Stimulated activated CD4-positive, alpha-beta T cell treated with anti-CD3 and anti-CD28 coated beads, Interleukin-12 subunit alpha, Interleukin-12 subunit beta, amount 100 ng/mL, for 24 hours (primary cell): Measurements from ENCODE around the gene ALDH1L1.
A peak's percentile ranks its signal among the peaks of the same experiment; 100 is the strongest.

Source experiments
- DNase-seq, 2 experiments: peaks; one replicate each; pipeline ENCODE4 v3.0.0-alpha.2; 2020; ENCODE audit warnings: low read depth in 2 of 2

ALDH1L1 gene

DNA sequence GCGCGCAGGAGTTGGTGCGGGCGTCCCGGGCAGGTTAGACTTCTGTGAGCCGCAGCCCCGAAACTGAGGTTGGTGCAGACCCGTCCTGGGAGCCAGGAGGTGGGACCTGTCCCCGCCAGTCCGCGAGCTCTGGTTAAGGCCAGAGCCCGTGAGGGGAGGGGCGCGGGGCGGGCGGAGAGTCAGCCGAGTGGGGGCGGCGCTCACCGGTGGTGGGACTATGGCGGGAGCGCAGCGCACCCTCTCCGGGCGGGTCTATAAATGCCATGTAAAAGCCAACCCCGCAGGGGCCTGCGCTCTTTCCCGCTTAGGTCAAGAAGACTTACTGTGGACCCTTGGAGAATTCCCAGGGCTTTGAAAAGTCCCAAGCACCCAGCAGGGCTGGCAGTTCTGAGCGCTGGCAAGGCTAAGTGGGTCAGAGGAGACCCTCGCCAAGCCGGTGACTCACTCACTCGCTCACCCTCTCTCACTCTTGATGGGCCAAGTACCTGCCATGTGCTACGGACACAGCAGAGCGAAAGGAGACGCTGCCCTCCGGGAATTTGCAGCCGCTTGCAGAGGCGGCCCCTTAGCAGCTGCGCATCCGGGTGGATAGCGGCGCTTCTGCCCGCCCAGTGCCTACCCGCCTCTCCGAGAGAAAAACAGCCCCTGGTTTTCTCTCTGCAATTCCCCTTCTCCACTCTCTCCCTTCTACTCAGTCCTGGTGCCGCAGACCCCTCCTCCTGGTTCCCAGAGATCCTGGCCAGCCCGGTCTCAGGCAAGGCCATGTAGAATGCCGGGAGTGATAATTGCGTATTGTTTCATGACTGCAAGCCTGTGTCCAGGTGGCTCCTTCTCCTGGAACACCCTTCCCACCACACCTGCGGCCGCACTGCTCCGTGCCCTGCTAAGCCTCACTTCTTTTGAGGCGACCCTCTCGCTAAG is at the start of gene ALDH1L1:
Gene ALDH1L1, minus strand, starts transcription at position 110 of the 921 bp plus-strand sequence. CDS start 19,607 bp downstream, outside the sequence.
- DNase-seq: no peak

DNA sequence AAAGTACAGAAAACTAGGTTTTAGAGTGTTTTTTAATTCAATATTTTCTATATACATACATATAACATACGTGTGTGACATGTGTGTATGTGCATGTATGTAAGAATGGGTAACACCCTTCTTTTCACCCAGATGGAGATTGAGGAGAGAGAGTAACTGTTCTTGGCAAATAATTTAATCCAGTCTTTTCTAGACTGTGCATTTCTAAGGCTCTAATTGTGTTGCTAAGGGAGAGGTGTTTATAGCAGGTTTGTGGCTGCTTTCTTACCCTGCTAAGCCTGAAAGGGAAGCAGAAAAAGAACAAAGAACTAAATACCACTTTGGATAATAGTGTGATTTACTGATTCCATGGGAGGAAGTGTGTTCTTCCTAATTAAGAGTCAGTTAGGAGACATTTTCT is 46.0 kb upstream of the ALDH1L1 start:
- no peak for DNase-seq

DNA sequence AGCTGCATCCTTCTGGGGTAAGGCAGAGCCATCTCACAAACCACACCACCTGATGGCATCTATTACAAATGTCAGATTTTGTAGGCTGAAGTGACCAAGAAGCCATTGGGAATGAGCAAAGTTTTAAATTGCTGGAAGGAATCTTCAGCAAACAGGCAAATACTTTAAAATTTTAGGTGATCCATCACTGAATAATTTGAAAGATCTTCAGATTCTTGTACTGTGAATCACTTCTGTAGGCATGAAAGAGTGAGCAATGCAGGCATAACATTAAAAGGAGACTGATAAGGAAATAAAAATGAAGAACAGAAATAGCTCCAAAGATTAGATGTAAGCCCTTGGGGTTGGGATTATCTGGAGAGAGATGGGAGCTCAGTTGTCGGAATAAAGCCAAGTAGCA is 36.0 kb upstream of the ALDH1L1 start:
- no peak for DNase-seq

DNA sequence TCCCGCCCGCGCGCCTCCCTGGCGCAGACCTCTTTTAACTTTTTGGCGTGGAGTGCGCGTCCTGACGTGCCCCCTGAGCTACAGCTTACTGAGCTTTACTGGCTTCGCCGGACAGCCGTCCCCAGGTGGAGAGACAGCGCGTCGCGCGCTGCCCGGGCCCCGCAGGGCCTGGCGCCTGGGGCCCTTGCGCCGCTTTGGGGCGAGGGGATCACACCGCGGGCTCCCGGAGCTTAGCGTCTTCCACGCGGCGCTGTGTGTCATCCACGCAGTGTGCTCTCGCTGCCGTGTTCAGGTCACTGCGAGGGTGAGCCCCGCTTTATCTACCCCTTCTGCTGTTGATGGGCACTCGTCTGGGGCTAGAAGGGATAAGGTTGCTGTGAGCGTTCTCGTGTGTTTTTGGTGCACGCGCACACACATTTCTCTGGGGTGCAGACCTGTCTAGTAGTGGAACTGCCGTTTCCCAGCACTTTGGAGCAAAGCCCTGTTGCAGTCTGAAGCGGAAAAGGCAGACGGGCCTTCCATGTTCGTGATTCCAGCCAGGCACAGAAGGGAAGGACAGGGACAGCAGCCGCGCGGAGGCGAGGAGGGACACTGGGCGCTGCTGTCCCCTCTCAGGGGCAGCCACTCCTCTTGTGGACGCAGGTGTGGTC is 33.1 kb upstream of the ALDH1L1 start:
- no peak for DNase-seq

DNA sequence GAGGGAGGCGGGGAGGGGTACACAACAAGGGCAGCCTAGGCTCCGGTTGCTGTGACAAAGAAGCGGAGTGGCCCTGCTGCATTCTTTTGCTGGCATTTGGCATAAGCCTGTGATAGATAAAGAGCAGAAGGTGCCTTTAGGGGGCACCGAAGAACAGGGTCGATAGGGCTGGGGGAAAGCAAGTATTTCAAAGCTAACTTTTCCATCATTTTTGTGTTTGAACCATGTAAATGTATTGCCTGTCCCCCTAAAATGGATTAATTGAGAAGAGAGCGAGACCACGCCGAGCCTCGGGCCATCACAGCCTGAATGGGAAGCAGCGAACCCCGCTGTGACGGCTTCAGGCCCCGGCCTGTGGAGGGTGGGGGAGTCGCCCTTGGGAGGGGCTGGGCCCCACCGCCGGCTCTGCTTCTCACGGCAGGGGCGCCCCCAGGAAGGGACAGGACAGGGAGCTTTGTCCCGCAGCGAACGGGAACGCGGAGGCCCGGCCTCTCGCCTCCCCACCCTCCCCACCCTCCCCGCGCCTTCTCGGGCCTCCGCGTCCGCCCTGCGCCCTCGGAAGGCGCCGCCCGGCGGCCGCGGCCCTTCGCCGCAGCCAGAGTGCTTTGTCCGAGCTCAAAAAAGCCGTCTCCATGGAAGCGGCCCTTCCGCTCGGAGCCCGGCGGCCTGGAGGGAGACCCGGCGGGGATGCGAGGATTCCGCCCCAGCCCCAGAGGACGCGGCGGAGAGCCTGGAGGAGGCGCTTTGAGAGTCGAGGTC is 32.4 kb upstream of the ALDH1L1 start:
- no peak for DNase-seq

DNA sequence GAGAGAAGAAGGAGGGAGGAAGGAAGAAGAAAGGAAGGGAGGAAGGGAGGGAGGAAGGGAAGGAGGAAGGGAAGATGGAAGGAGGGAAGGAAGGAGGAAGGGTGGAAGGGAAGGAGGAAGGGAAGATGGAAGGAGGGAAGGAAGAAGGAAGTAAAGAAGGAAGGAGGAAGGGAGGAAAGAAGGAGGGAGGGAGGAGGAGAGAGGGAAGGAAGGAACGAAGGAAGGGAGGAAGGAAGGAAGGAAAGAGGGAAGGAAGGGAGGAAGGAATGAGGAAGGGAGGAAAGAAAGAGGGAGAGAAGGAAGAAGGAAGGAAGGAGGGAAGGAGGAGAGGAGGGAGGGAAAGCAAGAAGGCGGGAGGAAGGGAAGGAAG is 31.8 kb upstream of the ALDH1L1 start:
- DNase-seq: no peak

DNA sequence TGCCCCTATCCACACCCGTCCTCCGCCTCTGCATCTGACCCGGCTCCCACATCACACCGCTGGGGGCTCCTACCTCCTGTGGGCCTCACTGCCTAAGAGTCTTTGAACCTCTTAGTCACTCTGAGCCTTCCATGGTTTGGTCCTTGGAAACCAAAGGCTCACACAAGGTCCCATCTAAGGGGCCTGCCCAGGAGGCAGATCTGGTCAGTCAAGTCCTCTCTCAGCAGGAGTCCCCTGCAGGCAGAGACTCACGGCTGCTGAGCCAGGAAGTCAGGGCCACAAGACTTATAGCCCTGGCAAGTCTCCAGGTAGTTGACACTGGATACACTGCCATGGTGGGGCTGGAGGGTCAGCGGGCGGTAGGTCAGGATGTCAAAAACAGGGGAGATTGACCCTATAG is 31.2 kb upstream of the ALDH1L1 start:
- no peak for DNase-seq

DNA sequence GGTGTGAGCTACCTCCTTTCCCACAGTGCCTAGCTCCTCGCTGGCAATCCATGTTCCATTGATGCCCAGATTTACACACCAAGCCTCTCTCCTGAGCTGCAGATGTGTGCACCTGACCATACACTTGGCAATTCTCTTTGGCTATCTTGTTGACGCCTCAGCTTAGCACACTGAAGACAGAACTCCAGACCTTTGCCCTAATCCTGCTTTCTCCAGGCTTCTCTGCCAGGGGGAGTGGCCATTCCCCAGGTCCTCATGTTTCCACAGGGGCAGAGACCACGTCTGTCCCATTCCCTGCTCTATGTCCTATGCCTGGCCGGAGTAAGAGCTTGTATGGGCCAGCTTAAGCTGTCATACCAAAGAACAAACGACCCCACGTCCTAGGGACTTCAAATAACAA is 30.2 kb upstream of the ALDH1L1 start:
- DNase-seq: no peak

DNA sequence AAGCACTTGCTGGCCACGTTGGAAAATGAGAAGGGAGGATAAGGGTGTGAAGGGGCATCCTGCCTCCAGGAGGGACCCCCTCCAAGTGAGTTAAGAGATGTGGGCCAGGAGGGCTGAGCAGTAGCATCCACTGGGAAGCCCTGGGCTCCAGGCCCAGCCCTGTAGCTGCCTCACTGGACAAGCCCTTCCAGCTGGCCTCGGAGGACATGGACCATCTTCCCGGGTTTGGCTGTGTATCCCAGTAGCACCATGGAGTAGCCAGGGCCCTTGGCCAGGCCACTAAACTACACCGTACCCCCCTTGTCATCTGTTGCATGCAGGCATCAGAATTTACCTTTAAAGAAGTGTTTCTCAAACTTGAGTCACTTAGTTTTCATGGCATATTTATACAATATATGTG is 29.4 kb upstream of the ALDH1L1 start:
- no peak for DNase-seq

DNA sequence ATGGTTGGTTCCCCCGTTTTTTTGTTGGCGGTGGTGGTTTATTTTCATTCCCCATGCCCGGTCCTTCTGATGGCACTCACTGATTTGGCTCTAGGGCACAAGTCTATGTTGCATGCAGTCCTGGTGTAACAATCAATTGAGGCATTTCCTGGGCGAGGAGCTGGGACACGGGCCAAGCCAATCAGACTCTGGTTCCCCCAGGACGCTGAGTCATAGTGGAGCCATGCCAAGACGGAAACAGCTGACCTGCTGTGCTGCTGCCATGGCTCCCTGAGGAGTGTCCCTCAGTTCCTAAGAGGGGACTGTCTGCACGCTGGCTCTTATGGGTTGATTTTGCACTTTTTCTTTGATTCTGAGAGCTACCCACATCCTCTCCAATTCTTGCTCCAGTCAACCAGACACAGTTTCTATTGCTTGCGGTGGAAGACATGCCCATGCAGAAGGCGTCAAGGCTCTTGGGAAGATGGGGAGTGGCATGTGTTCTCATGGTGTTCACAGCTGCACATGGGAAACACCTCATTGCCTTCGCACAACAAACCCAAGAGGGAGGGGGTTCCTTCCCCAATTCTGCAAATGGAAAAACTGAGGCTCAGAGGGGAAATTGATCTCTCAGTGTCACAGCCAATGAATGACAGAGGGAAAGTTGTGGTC is 28.3 kb upstream of the ALDH1L1 start:
- no peak for DNase-seq

DNA sequence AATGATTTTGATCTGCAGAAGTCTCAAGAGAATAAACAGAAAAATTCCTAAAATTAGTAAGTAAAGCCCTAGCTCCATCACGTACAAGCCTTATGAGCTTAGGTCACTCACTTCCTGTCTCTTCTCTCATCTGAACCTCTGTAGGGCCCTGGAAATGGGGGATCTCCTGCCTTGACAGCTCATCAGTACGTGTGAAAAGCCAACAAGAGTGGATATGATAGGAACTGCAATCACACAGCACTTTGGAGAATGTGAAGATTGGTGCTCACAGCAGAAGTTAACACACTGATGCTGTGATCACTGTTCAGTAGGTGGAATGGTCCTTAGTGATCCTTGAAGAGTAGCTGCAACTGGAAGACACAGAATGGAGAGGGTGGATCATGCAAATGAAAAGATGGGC is 27.8 kb upstream of the ALDH1L1 start:
- DNase-seq: no peak

DNA sequence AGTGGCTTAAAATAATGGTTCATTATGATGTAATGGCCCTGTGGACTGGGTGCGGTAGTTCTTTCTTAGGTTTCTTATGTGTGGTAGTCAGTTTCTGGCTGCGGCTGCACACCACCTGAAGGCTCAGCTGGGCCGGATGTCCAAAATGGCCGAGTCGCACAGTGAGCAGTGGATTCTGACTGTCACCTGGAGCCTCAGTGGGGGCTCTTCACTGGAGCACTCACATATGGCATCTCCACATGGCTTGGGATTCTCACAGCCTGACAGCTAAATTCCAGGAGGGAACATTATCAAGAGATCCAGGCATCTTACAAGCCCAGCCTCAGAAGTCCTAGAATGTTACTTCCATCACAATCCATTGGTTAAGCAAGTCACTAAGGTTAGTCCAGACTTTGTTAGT is 26.8 kb upstream of the ALDH1L1 start:
- no peak for DNase-seq

DNA sequence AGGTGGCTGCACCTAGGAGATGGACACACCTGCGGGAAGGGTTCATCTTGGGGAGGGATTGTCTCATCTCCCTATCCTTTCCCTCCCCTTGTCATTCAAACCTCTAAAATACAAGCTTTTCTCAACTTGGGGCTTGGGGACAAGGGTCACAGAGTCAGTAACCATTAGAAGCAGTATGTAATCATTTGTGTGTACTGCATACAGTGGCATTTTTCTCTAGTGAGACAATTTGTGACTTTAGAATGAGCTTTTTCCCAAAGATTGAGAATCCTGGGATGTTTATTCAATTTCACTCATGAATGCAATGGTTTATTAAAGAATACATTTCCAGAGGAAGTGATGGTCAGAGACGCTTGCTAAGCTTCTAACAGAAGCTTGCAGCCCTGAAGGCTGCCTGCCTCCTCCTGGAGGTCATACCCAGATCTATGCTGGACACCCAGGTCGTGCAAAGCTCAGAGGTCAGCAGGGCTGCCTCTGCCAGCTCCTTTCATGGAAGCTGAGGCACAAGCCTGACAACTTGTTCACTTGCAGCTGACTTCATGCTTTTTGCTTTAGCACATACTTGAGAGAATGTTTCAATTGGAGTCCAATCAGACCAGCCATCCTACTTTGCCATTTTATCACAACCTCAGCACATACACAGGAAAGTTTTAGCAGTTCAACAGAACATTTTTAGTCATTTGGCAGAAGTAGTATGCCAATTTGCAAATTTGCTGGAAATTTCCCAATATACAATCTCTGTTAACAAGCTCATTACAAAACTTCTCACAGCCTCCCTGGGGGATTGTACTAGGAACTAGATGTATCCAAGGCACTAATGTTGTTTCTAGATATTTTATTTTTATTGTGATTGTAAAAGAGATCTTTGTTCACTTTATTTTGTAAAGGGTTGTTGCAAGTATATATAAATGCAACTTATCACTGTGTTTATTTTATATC is 25.6 kb upstream of the ALDH1L1 start:
- DNase-seq: no peak

DNA sequence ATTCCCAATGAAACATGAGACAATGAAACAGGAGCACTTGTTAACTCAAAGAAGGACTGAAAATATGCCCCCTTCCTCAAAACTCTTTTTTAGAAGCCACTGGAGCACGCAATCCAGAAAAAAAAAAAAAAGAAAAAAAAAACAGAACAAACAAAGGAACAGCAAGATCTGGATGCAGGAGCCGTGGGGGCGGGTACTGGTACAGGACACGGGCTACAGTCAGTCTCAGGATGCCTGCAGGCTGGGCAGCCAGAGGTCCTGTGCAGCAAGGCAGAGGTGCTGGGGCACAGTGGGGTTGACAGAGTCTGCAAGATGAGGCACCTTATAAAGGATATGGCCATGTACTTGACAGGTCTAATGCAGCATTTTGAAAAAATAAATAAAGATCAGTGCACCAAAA is 22.3 kb upstream of the ALDH1L1 start:
- DNase-seq: no peak

DNA sequence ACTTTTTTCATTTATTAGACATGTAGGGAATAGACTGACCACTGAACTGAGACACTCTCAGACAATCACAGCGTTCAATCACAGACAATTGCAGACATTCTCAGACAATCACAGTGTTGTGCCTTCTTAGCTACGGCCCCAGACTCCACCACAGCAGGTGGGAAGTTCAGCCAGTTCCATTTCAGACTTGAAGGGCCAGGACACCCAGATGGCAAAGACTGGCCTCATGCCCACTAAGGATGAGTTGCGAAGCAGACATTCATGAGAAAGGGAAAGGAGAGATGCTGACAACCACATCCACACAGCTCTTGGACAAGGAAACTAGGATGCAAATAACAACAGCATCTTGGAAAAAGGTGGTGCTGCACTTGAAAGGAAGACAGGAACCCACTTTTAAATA is 21.9 kb upstream of the ALDH1L1 start:
- no peak for DNase-seq

DNA sequence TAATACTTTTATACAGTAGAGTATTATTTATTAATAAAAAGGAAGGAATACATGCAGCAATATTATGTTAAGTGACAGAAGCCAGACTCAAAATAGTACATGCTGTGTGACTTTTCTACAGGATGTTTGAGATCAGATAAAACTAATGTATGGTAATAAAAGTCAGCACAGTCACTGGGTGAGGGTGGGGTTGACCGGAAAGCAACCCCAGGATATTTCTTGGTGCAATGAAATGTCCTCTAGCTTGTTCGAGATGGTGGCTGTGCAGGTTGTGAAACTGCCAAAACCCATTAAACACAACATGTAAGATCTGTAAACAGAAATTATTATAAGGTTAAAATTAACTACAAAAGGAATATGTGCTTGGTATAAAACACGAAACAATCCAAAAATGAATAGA is 20.8 kb upstream of the ALDH1L1 start:
- DNase-seq: no peak

DNA sequence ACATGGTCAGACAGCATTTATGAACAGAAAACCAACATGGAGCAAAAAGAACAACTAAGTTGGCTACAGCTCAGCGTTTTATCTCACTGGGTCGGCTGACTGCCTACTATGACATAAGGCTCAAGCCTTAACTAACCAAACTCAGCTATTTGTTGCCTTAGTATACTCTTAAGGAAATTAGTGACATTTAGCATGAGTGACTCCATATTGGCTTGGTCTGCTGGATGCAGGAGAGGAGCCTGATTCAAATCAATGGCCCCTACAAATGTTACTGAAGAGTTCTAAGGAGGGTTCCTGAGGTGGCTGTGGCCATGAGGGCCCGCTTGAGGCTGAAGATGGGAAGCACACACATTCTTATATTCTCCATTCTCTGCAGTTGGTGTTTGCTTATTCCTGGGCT is 20.1 kb upstream of the ALDH1L1 start:
- no peak for DNase-seq

DNA sequence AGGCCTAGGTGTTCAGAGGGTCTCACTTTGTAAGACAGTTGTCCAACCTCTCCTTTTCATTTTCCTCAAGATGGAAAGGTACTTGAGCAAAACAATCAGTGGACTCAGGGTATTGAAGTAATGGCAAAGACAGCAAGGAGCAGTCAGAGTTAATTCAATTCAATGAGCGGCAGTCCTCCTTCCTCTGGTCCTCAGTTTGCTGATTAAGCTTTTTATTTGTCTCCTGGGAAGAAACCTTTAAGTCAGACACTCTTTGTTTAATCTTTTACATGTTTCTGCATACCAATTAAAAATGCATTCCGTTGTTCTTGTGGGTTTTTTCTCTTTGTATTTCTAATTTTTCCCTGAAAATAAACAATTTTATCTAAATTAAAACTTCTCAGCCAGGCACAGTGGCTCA is 18.9 kb upstream of the ALDH1L1 start:
- DNase-seq: no peak

DNA sequence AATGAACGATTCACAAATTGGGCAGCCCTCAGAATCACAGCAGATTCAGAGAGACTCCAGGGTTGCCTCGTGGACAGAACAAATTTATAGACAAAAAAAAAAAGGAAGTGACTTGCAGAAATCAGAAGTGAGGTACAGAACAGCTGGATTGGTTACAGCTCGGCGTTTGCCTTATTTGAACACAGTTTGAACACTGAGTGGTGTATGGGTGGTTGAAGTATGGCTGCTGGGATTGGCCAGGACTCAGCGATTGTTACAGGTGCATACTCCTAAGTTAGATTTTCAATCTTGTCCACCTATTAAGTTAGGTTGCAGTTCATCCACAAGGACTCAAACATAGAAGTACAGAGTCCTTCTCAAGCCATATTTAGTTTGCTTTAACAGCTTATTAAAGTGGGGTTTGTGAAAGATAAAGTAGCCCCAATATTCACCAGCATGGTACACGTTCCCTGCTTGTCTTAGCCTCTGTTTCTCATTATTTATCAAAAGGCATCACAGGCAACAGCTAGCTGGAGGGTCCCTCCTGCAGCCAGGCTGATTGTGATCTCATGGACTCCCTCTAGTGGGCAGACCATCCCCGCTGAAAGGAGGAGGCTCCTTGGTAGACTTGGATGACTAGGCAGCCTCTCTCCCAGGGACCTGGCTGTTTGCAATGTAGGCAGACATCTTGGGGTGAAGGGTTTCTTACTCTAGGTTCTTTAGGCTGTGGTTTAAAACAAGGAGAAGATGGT is 17.6 kb upstream of the ALDH1L1 start:
- DNase-seq: peak in 1 of 2 experiments; percentile 48

DNA sequence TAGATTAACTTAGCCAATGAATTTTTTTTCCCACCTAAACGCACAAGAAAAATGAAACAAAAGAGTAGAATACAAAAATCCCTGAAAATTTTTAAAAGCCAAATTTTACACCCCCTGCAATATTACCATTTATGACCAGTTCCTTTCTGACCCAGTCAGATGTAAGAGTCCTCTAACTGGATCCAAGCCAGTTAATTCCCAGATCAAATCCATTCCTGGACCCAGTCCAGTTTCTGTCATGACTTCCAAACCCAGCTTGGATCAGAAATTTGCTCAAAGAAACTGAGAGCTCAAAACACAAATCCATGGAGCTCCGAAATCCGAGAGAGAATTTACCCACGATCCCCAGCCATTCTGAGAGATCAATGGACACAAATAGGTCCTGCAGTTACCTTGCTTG is 17.0 kb upstream of the ALDH1L1 start:
- no peak for DNase-seq
